Type B pancreatic cell (in vitro differentiated cells): Measurements from ENCODE around the gene TEX44. TPM values are rescaled to one million over a fixed set of nuclear protein-coding genes. Genes with fewer than 3 reads are reported as not detected.

Experiments
- DNase-seq: peaks from one replicate; pipeline ENCODE4 v3.0.0; 2021; ENCODE audit warnings: mixed read lengths; ENCODE audit not compliant: unreplicated experiment; ENCODE audit errors: extremely low spot score
- H3K27ac Mint-ChIP-seq: 2 replicates; pipeline ENCODE4 v1.8.0; 2021; ENCODE audit warnings: mild to moderate bottlenecking, mixed read lengths
- H3K27me3 Mint-ChIP-seq: 2 replicates; pipeline ENCODE4 v1.8.0; 2021; ENCODE audit warnings: mixed read lengths
- H3K36me3 Mint-ChIP-seq: 2 replicates; pipeline ENCODE4 v1.8.0; 2021; ENCODE audit warnings: mixed read lengths
- H3K4me1 Mint-ChIP-seq: one replicate; pipeline ENCODE4 v1.8.0; 2021; ENCODE audit warnings: mixed read lengths; ENCODE audit not compliant: unreplicated experiment
- H3K4me3 Mint-ChIP-seq: 2 replicates; pipeline ENCODE4 v1.8.0; 2021; ENCODE audit warnings: mild to moderate bottlenecking, mixed read lengths
- H3K9me3 Mint-ChIP-seq: 2 replicates; pipeline ENCODE4 v1.8.0; 2021; ENCODE audit warnings: mixed read lengths
- long read RNA-seq: library from polyadenylated mRNA; unstranded; transcript quantifications from one replicate; pipeline ENCODE4 v2.0.0, GENCODE V29; 2020
- total RNA-seq: library from RNA; stranded (reverse); gene quantifications from 2 replicates; pipeline ENCODE4 v1.2.1, GENCODE V29; 2021; ENCODE audit warnings: low replicate concordance
- TF ChIP-seq, protein P1 (sequence below): fragments of 200-600 bp; sonication (generic); conservative IDR thresholded peaks from 2 replicates; pipeline ENCODE4 v1.5.0; 2021; ENCODE audit warnings: antibody characterized with exemption, mild to moderate bottlenecking

The TEX44 gene
- not detected in 2 replicates for total RNA-seq
- long read RNA-seq = 0 reads

DNA sequence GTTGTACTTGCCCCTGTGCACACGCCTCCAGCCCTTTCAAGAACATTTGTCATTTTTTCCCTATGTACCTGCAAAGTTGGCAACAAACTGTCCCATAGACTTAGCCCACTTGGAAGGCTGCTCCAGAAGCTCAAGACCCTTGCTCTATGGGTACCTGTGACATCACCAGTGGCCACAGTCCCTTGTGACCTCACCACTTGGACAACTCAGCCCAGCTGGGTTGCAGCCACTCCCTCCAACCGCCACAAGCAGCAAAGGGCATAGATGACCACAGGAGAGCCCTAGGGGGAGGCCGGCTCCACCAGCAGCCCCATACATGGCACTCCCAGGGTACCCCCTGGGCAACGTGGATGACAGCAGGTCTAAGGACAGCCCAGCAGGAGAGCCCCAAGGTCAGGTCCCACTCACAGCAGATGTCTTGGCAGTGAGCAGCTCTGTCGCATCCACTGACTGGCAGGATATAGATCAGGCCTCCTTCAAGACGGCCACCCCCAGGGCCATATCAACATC is at the start of gene TEX44:
Gene TEX44 (plus strand): TSS at position 229 of the 510 bp plus-strand sequence. CDS start 88 bp downstream, at position 317.
- DNase-seq = no peak
- Mint-ChIP-seq H3K4me1 (no peaks in the 10 kb centered on the region), H3K4me3 (no peak within 1 kb of the TSS), H3K27me3 (no peaks in the 10 kb centered on the region), H3K36me3 (no peaks in the 10 kb centered on the region), H3K9me3 (no peaks in the 10 kb centered on the region), H3K27ac (no peak within 1 kb of the TSS)
- TF ChIP-seq, protein P1, sequence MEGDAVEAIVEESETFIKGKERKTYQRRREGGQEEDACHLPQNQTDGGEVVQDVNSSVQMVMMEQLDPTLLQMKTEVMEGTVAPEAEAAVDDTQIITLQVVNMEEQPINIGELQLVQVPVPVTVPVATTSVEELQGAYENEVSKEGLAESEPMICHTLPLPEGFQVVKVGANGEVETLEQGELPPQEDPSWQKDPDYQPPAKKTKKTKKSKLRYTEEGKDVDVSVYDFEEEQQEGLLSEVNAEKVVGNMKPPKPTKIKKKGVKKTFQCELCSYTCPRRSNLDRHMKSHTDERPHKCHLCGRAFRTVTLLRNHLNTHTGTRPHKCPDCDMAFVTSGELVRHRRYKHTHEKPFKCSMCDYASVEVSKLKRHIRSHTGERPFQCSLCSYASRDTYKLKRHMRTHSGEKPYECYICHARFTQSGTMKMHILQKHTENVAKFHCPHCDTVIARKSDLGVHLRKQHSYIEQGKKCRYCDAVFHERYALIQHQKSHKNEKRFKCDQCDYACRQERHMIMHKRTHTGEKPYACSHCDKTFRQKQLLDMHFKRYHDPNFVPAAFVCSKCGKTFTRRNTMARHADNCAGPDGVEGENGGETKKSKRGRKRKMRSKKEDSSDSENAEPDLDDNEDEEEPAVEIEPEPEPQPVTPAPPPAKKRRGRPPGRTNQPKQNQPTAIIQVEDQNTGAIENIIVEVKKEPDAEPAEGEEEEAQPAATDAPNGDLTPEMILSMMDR = no peak

- DNase-seq = no peak
- H3K27ac Mint-ChIP-seq = no peak overlapping the region
- no peaks in the 10 kb centered on the region for H3K36me3 Mint-ChIP-seq
- peaks cover 5% of the 10 kb centered on the region for H3K9me3 Mint-ChIP-seq
- H3K27me3 Mint-ChIP-seq = no peaks in the 10 kb centered on the region
- H3K4me3 Mint-ChIP-seq = no peak overlapping the region
- peaks cover 5% of the 10 kb centered on the region for H3K4me1 Mint-ChIP-seq
- TF ChIP-seq, protein P1 = no peak
These were observed 47.4 kb upstream of the TEX44 start for GRCh38 chr2:231545105-231545902.

DNA sequence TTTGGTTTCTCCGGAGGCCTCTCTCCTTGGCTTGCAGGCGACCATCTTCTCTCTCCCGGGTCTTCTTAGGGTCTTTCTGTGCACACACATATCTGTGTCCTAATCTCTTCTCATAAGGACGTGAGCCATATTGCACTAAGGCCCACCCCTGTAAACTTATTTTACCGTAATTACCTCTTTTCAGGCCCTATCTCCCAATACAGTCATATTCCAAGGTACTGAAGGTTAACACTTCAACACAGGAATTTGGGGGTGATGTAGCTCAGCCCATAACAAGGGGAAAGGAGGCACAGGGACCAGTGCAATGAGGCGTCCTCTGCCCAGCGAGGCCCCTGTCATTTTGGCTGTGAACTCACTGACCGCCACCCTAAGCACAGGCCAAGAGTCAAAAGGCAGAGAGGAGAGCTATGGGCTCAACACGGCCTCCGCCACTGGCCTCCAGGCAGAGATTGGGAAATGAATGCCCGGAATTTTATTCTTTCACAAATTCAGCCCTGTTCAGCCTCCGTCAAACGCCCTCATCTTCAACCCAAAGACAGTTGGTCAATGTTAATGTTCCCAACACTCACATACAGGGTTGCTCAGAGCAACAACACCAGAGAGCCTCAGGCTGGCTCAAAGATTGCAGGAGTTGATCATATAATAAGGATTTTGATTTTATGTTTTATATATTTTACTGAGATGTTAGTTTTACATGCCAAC is 46.5 kb upstream of the TEX44 start:
- Mint-ChIP-seq H3K27ac (no peak overlapping the region), H3K27me3 (no peaks in the 10 kb centered on the region), H3K9me3 (peaks cover 5% of the 10 kb centered on the region), H3K4me3 (no peak overlapping the region), H3K36me3 (no peaks in the 10 kb centered on the region), H3K4me1 (peaks cover 5% of the 10 kb centered on the region)
- TF ChIP-seq, protein P1 = no peak
- no peak for DNase-seq

DNA sequence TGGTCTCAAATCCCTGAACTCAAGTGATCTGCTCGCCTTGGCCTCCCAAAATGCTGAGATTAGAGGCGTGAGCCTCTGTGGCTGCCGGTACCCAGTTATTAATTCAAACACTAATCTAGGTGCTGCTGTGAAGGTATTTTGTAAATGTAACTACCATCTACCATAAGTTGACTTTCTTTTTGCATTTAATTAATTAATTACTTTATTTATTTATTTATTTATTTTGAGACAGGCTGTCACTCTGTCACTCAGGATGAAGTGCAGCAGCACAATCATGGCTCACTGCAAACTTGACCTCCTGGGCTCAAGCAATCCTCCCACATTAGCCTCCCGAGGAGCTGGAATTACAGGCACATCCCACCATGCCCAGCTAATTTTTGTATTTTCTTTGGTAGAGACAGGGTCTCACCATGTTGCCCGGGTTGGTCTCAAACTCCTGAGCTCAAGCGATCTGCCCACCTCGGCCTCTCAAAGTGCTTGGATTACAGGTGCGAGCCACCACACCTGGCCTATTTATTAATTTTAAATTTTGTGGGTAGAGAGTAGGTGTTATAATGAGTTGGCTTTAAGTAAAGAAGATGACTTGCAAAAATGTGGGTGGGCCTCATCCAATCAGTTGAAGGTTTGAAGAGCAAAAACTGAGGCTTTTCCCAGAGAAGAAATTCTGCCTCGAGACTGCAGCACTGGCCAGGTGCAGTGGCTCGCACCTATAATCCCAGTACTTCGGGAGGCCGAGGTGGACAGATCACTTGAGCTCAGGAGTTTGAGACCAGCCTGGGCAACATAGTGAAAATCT is 45.2 kb upstream of the TEX44 start:
- no peaks in the 10 kb centered on the region for H3K27me3 Mint-ChIP-seq
- H3K4me3 Mint-ChIP-seq = no peak overlapping the region
- no peaks in the 10 kb centered on the region for H3K36me3 Mint-ChIP-seq
- TF ChIP-seq, protein P1 = no peak
- H3K9me3 Mint-ChIP-seq = peaks cover 5% of the 10 kb centered on the region
- no peak for DNase-seq
- H3K4me1 Mint-ChIP-seq = peaks cover 5% of the 10 kb centered on the region
- H3K27ac Mint-ChIP-seq = no peak overlapping the region

DNA sequence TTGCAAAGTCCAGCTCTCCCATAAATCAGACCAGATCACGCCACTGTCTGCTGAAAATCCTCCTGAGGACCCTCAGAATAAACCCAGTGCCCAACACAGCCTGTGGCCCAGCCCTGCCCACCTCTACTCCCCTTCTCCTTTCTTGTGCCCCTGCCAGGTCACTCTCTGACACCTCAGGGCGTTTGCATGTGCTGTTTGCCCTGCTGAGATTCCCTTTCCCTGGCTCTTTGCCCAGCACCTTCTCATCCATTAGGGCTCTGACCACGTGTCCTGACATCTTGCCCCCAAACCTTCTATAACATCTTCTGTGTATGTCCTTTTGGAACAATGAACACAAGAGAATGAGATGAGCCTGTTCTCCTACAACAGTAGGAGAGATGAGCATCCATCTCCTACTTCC is 43.9 kb upstream of the TEX44 start:
- TF ChIP-seq, protein P1 = no peak
- no peaks in the 10 kb centered on the region for H3K36me3 Mint-ChIP-seq
- DNase-seq = no peak
- H3K4me3 Mint-ChIP-seq = no peak overlapping the region
- peaks cover 5% of the 10 kb centered on the region for H3K4me1 Mint-ChIP-seq
- H3K27me3 Mint-ChIP-seq = no peaks in the 10 kb centered on the region
- no peak overlapping the region for H3K27ac Mint-ChIP-seq
- H3K9me3 Mint-ChIP-seq = peaks cover 11% of the 10 kb centered on the region
